HEK293 (cell line): Measurements from ENCODE around the gene NUMB.

Source experiments
- CTCF ChIP-seq: fragments of 450-650 bp; formaldehyde crosslinking; IDR thresholded peaks from 2 replicates; pipeline ENCODE4 v1.5.1; 2016; ENCODE audit warnings: missing biosample characterization, missing genetic modification characterization
- GLIS1 ChIP-seq: fragments of 450-650 bp; formaldehyde crosslinking; IDR thresholded peaks from 2 replicates; pipeline ENCODE4 v1.5.1; 2016; ENCODE audit warnings: missing biosample characterization, missing genetic modification characterization
- ZNF16 ChIP-seq: fragments of 450-650 bp; formaldehyde crosslinking; IDR thresholded peaks from 2 replicates; pipeline ENCODE4 v1.5.1; 2016; ENCODE audit warnings: low read depth, missing biosample characterization, missing genetic modification characterization
- ZNF214 ChIP-seq: fragments of 450-650 bp; formaldehyde crosslinking; IDR thresholded peaks from 2 replicates; pipeline ENCODE4 v1.5.1; 2017; ENCODE audit warnings: missing biosample characterization, mild to moderate bottlenecking, missing genetic modification characterization, borderline replicate concordance
- ZNF555 ChIP-seq: fragments of 450-650 bp; formaldehyde crosslinking; conservative IDR thresholded peaks from 2 replicates; pipeline ENCODE4 v1.5.1; 2017; ENCODE audit warnings: missing biosample characterization, mild to moderate bottlenecking, missing genetic modification characterization, inconsistent platforms
- ZNF768 ChIP-seq: fragments of 450-650 bp; formaldehyde crosslinking; IDR thresholded peaks from 2 replicates; pipeline ENCODE4 v1.5.1; 2018; ENCODE audit warnings: missing biosample characterization, mild to moderate bottlenecking, missing genetic modification characterization

GRCh38 chr14:73248108-73248868 is 210.1 kb downstream of the NUMB start:
- no peak for TF ChIP-seq ZNF16 (tag by site-specific recombination)
- TF ChIP-seq GLIS1 (tag by site-specific recombination) = no peak
- TF ChIP-seq ZNF555 (tag by site-specific recombination) = no peak
- no peak for TF ChIP-seq ZNF214 (tag by site-specific recombination)
- TF ChIP-seq CTCF (tag by site-specific recombination) = no peak
- TF ChIP-seq ZNF768 (tag by site-specific recombination) = no peak
